ENCODE data around the gene PPP3CB.
"Not testable (repeated sequence)": the region's sequence is repeated elsewhere in the genome, so short reads cannot be mapped to it uniquely, and the experiment has no call there.

The PPP3CB gene

DNA sequence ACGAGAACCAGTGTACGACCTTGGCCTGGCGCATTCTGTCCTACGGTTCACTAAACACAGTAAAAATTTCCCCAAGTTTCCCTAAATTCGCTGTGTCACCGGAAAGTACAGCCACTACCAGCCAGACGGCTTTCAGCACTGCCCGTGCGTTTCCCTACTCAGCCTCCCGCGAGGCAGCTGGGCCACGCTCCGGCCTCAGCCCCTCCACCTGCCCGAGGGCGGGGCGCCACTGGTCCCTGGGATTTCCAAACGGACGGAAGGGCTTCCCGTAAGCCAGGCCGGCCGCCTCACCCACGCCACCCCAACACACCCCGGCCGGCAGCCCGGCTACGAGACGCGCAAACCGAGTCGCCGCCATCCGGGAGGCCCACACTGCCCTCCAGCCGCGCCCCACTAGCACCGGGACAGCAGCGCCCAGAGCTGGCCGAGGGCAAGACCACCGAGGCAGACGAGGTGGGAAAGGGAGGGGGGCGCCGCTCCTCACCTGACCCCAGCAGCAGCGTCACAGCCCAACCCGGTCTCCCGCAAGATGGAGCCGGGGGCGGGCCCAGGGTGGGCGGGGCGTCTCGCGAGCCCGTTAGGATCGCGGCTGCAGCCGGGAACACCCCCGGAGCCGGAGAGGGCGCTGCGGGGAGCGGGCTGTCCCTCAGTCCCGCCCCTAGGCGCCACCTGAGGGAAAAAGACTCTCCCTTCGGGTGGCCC lies 82.1 kb downstream of the PPP3CB start, which contains the start of gene ANXA7:
Gene ANXA7 (minus strand): TSS at position 531 of the 702 bp plus-strand sequence. CDS start 13,202 bp downstream, outside the sequence.
- DNase-seq = peak; percentile 61

DNA sequence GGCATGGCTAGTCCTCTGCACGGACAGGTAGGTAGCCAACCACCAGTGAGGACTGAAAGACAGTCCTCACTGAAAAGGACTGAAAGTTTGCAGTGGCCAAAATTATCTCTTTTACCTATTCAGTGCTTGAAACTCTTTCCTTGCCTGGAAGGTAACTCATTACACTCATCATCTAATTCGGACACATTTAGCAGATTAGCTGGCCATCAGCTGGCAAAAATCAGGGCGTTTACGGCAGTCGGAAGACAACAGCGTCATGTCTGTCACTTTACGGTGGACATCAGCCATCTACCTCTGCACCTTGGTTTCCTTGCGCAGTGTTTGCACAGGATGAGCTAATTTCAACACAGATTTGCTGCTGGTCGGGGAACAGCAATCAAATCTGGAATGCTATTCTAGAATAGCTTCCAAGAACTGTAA lies 82.7 kb downstream of the PPP3CB start:
- peak; percentile 32 for DNase-seq

DNA sequence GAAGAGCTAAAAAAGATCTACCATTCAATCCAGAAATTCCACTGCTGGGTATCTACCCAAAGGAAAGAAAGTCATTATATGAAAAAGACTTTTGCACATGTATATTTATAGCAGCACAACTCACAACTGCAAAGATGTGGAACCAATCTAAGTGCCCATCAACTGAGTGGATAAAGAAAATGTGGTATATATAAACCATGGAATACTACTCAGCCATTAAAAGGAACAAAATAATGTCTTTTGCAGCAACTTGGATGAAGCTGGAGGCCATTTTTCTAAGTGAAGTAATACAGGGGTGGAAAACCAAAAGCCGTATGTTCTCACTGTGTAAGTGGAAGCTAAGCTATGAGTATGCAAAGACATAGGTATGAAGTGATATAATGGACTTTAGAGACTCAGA lies 84.9 kb downstream of the PPP3CB start:
- DNase-seq = no peak

DNA sequence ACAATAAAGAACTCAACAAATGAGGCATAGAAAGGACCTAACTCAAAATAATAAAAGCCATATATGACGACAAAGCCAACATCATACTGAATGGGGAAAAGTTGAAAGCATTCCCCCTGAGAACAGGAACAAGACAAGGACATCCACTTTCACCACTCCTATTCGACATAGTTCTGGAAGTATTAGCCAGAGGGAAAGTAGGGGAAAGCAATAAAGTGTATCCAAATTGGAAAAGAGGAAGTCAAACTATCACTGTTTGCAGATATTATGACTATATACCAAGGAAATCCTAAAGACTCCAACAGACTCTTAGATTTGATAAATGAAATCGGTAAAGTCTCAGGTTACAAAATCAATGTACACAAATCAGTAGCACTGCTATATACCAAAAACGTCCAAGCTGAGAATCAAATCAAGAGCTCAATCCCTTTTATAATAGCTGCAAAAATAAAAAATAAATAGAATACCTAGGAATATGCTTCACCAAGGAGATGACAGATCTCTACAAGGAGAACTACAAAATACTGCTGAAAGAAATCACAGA lies 86.8 kb downstream of the PPP3CB start:
- DNase-seq = no peak

DNA sequence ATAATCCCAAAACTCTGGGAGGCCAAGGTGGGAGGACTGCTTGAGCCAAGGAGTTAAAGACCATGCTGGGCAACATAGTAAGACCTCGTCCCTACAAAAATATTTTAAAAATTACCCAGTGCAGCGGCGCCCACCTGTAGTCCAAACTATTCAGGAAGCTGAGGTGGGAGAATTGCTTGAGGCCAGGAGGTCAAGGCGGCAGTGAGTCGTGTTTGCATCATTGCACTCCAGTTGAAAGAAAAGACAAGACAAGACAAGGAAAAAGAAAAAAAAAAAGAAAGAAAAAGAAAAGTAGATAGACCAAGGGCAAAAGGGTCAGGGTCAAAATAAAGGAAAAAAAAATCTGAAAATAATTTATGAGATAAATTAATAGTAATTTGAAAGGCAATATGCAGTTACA lies 87.8 kb downstream of the PPP3CB start:
- no peak for DNase-seq

DNA sequence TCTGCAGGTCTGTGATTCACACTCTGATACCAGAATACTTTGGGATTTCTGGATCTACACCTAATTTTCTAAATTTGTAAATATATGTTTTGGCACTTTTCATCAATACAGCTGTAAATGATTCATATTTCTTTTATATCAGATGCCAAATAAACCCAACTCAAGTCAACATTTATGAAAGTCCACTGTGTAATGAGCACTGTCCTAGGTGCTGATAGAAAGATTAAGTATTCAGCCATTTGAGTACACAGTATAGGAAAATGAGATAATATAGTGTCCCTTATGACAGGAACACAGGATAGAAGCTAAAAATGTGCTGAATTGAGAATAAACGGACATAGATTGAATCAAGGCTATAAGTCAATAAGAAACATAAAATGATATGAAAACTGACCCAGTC lies 88.3 kb downstream of the PPP3CB start:
- no peak for DNase-seq

DNA sequence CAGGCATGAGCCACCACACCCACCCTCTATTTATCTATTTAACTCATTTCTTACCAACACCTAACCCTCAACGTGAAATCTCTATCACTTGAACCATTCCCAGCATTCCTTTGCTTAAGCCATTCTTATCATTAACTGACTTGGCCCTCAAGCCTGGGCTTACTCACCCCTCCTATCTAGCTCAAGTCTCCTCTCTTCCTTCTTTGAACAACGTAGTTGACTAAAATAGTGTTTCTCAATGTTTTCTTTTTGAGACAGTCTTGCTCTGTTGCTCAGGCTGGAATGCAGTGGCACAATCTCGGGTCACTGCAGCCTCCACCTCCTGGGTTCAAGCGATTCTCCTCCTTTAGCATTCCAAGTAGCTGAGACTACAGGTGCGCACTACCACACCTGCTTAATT lies 89.0 kb downstream of the PPP3CB start:
- DNase-seq = no peak

DNA sequence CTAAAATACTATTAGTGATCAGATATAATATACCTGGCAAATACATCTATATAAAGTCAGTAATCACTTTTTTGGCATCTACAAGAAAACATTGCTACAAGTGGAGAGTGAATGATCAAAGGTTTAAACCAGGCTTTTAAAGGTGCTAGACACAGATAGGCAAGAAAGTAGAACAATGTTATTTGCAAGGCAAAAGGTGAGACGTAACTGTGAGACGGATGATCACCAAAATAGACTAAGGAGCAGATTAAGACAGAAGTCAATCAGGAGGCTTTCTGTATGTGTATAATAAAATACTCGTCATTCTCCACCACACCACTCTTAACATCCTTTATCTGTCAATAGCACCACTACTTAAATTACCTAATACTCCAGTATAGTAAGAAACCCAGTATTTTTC lies 90.3 kb downstream of the PPP3CB start:
- DNase-seq = no peak

DNA sequence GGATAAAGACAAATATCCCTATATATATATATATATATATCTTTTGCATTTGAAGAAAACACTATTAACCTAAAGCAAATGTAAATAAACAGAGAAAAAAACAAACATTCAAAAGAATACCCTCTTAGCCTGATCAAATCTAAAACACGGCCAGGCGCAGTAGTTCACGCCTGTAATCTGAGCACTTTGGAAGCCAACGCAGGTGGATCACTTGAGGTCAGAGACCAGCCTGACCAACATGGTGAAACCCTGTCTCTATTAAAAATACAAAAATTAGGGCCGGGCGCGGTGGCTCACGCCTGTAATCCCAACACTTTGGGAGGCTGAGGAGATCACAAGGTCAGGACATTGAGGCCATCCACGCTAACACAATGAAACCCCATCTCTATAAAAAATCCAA lies 91.1 kb downstream of the PPP3CB start:
- no peak for DNase-seq

DNA sequence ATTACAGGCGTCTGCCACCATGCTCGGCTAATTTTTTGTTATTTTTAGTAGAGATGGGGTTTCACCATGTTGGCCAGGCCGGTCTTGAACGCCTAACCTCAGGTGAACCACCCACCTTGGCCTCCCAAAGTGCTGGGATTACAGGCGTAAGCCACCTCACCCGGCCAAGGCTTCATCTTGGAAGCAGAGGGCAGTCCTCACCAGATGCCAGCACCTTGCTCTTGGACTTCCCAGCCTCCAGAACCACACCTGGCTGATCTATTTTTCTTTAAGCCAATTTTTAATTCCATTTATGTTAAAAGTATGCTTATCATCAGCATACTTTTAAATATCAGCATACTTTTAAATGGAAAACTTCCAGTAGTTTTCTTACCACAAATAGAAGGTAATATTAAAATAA lies 94.2 kb downstream of the PPP3CB start:
- no peak for DNase-seq

DNA sequence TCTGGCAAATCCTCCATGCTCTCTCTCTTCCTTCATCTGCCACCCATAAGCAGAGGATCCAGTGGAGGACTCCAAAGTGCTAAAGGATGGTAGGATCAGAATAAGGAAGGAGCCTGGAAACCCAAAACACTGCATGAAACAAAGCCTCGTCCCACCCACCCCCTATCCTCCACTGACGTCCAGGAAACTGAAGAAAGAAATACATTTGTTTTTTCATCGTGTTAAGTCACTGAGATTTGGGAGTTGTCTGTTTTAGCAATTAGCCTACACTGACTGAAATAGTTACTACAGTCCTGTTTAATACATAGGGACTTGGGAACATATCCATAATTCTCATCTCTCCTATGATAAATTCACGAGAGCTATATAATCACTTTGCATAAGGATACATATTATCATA lies 96.8 kb downstream of the PPP3CB start:
- no peak for DNase-seq

DNA sequence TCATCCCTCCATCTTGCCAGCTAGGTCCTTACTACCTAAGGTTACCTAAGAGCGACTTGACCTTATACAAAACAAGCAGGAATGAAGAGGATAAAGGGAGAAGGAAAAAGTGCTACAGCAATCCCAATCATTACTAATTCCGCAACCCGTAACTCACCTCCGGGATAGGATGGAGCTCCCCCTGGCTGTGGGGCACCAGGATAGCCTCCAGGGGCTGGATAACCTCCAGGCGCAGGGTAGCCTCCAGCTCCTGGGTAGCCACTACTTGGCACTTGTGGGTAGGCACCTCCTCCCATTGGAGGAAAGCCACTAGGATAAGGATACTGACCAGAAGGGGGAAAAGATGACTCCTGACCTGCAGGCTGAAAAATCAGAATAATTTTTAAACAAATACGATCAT lies 97.8 kb downstream of the PPP3CB start:
- no peak for DNase-seq

DNA sequence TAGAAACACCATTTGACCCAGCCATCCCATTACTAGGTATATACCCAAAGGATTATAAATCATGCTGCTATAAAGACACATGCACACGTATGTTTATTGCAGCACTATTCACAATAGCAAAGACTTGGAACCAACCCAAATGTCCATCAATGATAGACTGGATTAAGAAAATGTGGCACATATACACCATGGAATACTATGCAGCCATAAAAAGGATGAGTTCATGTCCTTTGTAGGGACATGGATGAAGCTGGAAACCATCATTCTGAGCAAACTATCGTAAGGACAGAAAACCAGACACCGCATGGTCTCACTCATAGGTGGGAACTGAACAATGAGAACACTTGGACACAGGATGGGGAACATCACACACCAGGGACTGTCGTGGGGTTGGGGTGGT lies 101.5 kb downstream of the PPP3CB start:
- DNase-seq = not testable (repeated sequence)

DNA sequence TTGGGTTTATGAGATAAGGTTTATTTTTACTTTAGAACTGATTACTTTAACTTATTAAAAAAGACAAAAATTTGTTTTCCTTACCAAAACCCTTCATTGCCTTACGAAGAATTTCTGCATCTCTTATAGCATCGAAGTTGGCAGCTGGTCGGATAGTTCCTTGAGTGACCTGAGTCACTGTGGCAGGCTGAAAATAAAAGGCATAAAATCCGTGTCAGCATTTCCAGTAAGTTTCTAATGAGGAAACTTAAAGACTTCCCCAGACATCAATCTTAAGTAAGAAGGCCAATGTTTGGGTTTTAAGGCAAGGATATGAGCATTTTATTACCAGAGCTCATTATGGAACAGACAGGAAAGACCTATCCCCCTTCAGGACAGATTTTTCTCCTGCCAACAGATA lies 107.6 kb downstream of the PPP3CB start:
- no peak for DNase-seq

DNA sequence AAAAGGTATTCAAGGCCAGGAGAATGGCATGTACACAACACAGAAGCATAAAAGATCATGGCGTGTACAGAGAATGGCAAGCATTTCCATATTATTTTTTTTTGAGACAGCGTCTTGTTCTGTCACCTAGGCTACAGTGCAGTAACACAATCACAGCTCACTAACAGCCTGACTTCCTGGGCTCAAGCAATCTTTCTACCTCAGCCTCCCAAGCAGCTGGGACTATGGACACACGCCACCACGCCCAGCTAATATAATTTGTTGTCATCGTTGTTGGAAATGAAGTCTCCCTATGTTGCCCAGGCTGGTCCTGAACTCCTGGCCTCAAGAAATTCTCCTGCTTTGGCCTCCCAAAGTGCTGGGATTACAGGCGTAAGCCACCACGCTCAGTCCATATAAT lies 109.2 kb downstream of the PPP3CB start:
- DNase-seq = no peak
